Fibroblast of peridontal ligament (primary cell): ENCODE results near the gene BCL6.
A peak's percentile ranks its signal among the peaks of the same experiment; 100 is the strongest.

Experiments used
- DNase-seq: peaks from one replicate; pipeline ENCODE4 v3.0.0-alpha.2; 2010; ENCODE audit errors: extremely low read depth

BCL6 gene

DNA sequence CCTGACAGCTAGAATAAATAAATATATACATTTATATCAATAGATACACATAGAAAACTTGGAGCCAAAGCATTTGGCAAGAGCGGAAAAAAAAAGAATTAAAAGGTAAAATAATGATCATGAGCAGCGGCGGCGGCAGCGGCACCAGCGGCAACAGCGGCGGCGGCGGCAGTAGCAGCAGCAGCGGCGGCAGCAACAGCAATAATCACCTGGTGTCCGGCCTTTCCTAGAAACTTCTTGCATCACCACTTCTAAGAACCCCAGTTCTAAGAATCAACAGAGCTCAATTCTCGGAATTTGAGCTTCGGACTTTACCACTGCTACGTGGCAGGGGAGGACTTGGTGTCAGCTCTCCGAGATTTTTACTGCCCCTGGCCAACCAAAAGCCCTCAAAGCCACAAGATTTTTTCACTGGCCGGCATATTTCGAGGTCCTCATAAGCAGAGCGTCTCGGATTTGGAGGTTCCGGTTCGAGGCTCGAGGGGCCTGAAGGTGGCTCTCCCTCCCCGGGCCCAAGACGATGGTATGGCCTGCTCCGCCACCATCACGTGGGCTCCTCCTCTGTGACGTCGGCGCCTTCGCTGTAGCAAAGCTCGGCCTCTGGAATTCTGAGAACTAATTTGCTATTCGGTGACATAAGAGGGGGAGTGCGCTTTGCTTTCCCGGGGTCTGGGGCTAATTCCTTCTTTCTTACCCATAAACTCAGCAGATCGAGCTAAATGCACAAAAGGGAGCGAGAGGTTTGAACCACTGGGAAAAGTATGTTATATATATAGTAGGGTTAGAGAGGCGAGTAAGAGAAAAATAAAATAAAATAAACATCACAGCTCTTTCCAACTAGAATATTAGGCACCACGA is at the start of gene BCL6:
BCL6 (minus strand) TSS at position 268 of the 858 bp plus-strand sequence. CDS start 11,775 bp downstream, outside the sequence.
- peak; percentile 99 for DNase-seq

- no peak for DNase-seq
Observed at GRCh38 chr3:187794731-187795130, 49.5 kb upstream of the BCL6 start.

DNA sequence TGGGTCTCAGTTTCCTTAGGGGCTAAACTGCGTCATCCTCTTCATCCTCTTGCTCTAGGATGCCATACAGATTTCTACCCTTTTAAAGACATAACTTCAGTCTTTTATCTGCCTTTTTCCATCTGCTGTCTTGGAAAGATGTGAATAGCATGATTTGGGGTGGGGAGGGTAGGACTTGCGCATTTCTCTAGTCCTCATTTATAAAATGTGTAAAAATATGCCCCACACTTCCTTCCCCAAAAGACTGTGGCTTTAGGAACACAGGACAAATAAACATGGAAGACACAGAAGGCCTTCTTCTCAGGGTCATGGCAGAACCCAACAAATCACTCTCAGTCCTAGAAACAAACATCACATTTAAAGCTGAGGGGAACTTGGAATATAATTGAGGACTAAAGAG is 48.4 kb upstream of the BCL6 start:
- no peak for DNase-seq

DNA sequence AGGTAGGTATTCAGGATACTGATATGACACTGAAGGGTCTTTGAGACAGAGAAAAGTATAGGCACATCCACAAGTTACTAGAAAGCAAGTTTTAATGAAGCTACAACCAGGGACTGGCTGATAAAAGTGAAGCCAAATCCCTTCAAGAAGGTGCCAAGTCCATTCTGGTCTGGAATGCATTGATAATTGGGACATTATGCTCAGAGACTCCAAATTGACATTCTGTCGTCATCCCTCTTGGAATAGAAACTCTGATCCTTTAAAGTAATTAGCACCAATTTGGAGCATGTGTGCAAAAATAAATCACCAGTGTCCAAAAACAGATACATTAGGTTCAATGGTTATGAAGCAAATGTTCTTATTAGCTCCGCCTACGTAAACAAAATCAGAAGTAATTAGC is 47.3 kb upstream of the BCL6 start:
- no peak for DNase-seq

GRCh38 chr3:187789872-187790271 is 44.6 kb upstream of the BCL6 start:
- no peak for DNase-seq

- no peak for DNase-seq
Observed at GRCh38 chr3:187788984-187789857, 44.0 kb upstream of the BCL6 start.

DNA sequence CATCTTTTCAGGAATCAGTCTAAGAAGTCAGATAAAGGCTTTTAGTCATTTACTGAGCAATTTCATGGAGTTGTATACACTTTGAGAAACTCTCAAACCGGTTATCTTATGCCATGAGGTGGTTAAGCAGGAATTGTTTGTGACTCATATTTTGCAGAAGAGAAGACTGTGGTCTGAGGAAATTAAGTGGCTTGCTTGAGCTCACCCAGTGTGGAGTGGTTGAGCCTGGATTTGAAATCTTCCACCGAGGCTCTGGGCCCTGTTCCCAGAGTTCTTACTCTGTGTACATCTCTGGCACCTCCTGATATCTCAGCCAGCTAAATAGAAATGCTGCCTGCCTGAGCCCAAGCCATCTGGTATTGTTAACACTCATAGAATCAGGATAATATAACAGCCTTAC is 37.8 kb upstream of the BCL6 start:
- peak; percentile 98 for DNase-seq

DNA sequence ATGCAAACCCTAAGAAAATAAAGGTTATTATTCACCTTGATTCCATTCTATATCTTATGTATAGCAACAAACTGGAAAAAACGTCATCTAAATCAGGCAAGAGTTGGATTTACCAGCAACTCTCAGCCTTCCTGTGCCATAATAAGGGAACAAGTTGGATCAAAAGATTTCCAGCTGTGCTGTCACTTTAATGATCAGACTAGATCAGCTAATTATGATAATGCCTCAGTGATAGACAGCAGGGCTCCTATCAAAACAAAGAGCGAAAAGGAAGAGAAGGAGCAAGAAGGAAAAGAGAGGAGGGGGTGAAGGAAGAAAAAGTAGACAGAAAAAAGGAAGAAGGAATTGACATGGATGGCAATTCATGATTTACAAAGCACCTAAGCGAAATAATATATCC is 36.7 kb upstream of the BCL6 start:
- DNase-seq, result no peak

- no peak for DNase-seq
Observed at GRCh38 chr3:187781001-187781400, 35.7 kb upstream of the BCL6 start.

DNA sequence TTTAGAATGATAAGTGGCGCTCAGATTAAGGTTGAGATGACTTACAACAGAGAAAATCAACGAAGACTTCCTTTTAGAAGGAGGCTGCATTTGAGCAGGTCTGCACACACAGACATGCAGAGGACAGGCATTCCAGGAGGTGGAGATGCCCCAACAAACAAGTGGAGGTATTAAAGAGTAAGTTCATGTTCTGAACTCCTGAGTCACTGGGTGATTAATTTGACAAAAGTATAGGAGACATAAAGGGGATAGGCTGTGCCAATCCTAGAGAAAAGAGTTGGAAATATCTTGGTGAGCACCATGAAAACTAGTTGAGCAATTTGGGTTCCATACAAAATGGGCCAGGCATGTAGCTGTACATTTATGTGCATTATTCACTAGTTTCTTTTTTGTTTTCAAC is 33.5 kb upstream of the BCL6 start:
- DNase-seq, result no peak

- no peak for DNase-seq
Observed at GRCh38 chr3:187777331-187777941, 32.2 kb upstream of the BCL6 start.

- DNase-seq, result no peak
Observed at GRCh38 chr3:187775549-187775948, 30.3 kb upstream of the BCL6 start.

- no peak for DNase-seq
Observed at GRCh38 chr3:187774185-187774789, 29.0 kb upstream of the BCL6 start.

DNA sequence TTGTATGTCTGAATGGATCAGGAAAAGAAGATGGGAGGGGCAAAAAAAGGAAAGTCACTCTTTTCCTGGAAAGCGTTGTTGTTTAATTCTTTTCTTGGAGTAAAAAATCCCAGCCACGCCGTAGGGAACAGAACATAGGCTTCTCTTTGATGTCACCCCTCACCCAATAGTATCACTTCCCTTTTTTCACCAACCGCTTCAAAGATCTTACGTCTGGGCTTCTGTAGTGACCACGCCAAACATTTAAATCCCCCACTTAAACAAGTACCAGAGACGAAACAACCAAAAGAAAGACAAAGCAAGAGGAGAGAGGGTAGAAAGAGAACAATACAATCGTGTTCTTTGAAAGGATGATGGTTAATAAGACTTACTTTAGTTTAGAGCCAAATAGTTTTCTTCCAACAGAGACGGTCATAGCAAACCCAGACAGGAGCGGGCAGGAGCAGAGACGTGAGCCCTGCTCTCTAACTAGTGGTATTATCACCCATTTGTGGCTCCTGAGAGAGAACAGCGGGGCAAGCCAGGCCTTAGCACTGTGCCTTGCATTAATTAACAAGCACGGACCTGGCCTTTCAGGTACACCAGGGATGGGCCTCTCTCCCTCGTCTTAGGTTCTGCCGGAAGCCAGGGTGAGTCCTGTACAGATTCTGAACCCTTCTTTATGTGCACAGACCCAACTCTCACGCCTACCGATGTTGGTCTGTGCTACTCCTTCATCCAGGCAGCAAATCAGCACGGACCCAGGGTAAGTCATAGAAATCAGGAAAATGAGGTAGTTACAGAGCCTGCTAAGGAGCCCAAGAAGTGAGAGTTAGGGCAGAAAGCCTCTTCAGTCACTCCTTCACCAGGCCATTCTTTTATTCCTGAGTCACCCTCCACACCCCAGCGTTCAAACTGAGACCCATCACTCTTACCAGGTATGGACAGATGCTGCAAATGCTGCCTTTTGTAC is 28.2 kb upstream of the BCL6 start:
- DNase-seq, result no peak

DNA sequence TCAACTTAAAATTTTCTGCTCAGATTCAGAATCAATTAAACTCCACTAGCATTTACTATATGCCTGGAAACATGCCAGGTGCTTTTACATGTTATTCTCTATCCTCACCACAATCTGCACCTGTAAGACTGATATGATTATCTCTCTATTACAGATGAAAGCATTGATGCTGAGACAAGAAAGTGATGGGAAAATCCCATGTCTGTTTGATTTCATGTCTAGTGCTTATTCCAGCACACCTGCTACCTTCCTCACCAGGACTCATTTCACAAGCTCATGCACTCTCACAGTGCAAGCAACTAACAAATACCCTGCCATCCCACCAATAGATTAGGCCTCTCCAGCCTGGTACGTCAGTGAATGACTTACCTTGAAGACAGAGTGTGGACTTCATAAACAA is 25.0 kb upstream of the BCL6 start:
- no peak for DNase-seq

- no peak for DNase-seq
Observed at GRCh38 chr3:187769771-187770170, 24.5 kb upstream of the BCL6 start.

DNA sequence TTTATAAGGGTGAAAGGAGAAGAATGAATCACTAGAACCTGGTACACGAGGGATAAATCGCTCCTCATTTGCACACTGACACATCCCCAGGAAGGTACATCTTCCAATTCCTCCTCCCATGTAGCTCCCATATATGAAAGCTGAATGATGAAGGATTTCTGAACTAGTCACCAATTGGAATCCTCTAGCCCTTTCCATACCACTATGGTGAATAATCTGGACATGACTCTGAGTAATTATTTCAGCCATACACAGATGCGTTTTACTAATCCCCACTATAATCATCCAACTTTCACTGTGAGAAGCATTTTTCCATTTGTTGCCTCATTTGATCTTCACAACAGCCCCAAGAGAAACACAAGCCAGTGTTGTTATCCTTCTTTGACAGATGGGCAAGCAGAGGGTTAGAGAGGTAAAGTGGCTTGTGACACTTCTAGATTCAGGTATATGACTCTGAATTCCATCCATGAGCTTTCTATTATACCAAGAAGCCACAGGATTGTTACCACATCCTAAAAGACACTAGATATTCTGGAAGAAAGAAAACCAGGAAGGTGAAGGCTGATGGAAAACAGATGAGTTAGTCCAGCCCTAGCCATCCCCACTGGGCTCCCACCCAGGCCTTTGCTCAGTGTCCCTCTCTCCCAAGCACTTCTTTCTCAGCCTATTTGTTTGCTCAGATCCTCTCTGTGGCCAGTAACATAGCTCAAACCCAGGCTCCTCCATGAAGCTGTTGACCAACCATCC is 22.2 kb upstream of the BCL6 start:
- peak; percentile 94 for DNase-seq

DNA sequence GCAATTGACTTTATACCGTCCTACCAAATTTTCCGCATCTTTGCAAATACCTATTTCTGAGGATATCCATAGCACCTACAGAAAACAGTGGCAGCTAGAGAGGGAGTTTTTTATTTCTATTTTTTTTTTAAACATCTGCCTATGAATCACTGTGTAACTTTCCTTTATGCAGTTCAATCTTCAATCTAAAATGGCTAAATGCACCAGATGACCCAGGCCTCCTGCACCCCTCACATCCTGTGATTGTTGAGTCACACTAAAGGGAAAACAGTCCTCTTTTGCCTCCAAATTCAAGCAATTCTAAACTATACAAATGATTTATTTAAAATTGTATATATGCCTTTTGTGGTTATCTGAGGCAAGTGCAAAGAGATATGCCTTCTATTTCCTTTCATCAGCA is 20.1 kb upstream of the BCL6 start:
- DNase-seq, result peak; percentile 77

DNA sequence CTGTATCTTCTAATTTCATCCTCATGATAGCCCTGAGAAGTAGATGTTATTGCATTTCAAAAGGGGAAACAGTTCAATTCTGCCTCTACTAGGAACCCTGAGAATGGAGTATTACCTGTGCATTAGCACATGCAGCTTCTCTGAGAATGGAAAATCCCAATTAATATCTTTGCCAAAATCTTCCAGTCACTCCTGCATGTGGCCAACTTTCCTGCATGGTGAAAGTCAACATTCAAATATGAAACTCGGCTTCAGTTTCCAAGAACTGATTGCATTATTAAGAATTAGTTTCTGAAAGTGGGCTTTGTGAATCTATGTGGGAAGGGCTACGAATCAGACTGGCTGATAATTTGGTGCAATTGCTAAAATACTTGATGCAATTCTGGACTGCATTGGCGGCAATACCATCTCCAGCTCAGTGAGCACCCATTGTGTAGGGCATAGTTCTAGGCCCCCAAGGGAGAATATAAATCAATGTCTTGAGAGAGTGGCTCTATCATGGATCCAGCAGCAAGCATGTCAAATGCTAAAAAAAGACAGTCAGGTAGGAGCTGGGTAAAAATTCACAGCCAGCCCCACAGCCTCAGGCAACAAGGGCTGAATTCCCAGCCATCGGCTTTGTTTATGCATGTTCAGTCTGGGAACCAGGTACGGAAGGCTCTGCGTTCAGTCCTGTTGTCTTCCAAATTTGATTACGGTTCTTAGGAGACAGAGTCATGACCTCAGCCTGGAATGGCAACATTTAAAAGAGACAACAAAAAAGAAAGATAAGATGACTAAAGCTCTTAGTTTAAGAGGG is 18.8 kb upstream of the BCL6 start:
- peak; percentile 35 for DNase-seq
